Measurements from ENCODE around the gene CUEDC1. TPM values are rescaled to one million over a fixed set of nuclear protein-coding genes. Genes with fewer than 3 reads are reported as not detected.

The CUEDC1 gene
- total and polyA plus RNA-seq, 2 donors (not counting 1 experiment from before 2014, with no cell fraction given), result 0.57 TPM; not detected in 1

- CTCF ChIA-PET, result interaction anchor here (0.6 to 20.2 kb wide), 8 partner anchors 10 to 738 kb away, joined by 3 to 468 read pairs (median 6); partner anchors contain the start of gene MRPS23
- Histone ChIP-seq H3K36me3 (replicated peaks in 1 of 2; ENCODE audit: control extremely low read depth in 1 of 2, control insufficient read depth in 1 of 2, extremely low read depth in 1 of 2, insufficient read depth in 2 of 2, low read length in 1 of 2) (peaks cover 0 to 7% of the 10 kb centered on the region in 2 experiments), H3K79me2 (ENCODE audit: control insufficient read depth, insufficient read depth, low read length) (peaks cover 70% of the 10 kb centered on the region), H3K4me3 (ENCODE audit: control extremely low read depth in 1 of 5, extremely low read depth in 1 of 5, insufficient read depth in 1 of 5, low read depth in 2 of 5, low read length in 4 of 5) (peak overlapping the region; percentile 50 to 89 (median 82)), H3K9ac (ENCODE audit: low read length) (peak overlapping the region; percentile 76), H3K27me3 (replicated peaks in 1 of 4; ENCODE audit: control extremely low read depth in 1 of 4, control insufficient read depth in 3 of 4, insufficient read depth in 4 of 4, low read length in 3 of 4) (no peaks in the 10 kb centered on the region), H3K4me2 (replicated peaks; ENCODE audit: low read depth, low read length, poor library complexity, severe bottlenecking) (peak overlapping the region; percentile 83), H4K20me1 (ENCODE audit: control insufficient read depth, insufficient read depth, low read length, poor library complexity, severe bottlenecking) (peaks cover 49% of the 10 kb centered on the region), H3K27ac (ENCODE audit: low read length in 2 of 2) (peak overlapping the region; percentile 66 to 82), H2AFZ (ENCODE audit: insufficient read depth, low read depth, low read length, poor library complexity, severe bottlenecking) (peak overlapping the region; percentile 86), H3K9me3 (ENCODE audit: control extremely low read depth in 1 of 3, control insufficient read depth in 2 of 3, insufficient read depth in 1 of 3, low read length in 2 of 3) (no peaks in the 10 kb centered on the region), H3K4me1 (ENCODE audit: control insufficient read depth in 2 of 2, insufficient read depth in 2 of 2, low read length in 2 of 2) (peaks cover 31 to 40% of the 10 kb centered on the region in 2 donors)
- Mint-ChIP-seq H3K4me3 (peak overlapping the region; percentile 90), H3K9me3 (ENCODE audit: insufficient read depth) (no peaks in the 10 kb centered on the region), H3K27me3 (no peaks in the 10 kb centered on the region), H3K27ac (peak overlapping the region; percentile 92), H3K4me1 (peaks cover 59% of the 10 kb centered on the region)
- no peak for ATAC-seq (ENCODE audit: low read depth)
- peak; percentile 44 for DNase-seq
- TF ChIP-seq EZH2 (IDR thresholded peaks at IDR 0.05; ENCODE audit: borderline replicate concordance, insufficient read depth, low read depth, low read length, poor library complexity, severe bottlenecking), result no peak
- TF ChIP-seq CTCF (IDR thresholded peaks at IDR 0.05), result no peak
- 6% methylated on average over 25 of the region's 38 CpGs for WGBS (ENCODE audit: insufficient coverage)
- intact Hi-C loops (cut with micrococcal nuclease), result loop anchor here (1.0 to 2.0 kb wide), 2 partner anchors 20 to 30 kb away; partner anchors contain the start of gene SRSF1
- POLR2A ChIA-PET, result interaction anchor here (0.5 to 2.1 kb wide), 3 partner anchors 20 to 1016 kb away, joined by 3 to 12 read pairs (median 6); partner anchors contain the start of genes MRPS23 and SRSF1
Observed at GRCh38 chr17:57986841-57987580, 31.8 kb upstream of the CUEDC1 start.

GRCh38 chr17:57985675-57985974 is 30.4 kb upstream of the CUEDC1 start:
- no peaks in the 10 kb centered on the region for H3K9me3 ChIP-seq (ENCODE audit: control extremely low read depth in 1 of 3, control insufficient read depth in 2 of 3, insufficient read depth in 1 of 3, low read length in 2 of 3)
- ChIA-PET CTCF (interaction anchor here (0.9 to 20.2 kb wide), 9 partner anchors 9 to 153 kb away, joined by 3 to 468 read pairs (median 8); partner anchors contain the start of gene MRPS23), POLR2A (no interaction called here)
- peaks cover 54% of the 10 kb centered on the region for H4K20me1 ChIP-seq (ENCODE audit: control insufficient read depth, insufficient read depth, low read length, poor library complexity, severe bottlenecking)
- no peak overlapping the region for H3K9ac ChIP-seq (ENCODE audit: low read length)
- no peaks in the 10 kb centered on the region for H3K27me3 ChIP-seq (replicated peaks in 1 of 4; ENCODE audit: control extremely low read depth in 1 of 4, control insufficient read depth in 3 of 4, insufficient read depth in 4 of 4, low read length in 3 of 4)
- H3K27ac ChIP-seq (ENCODE audit: low read length in 2 of 2), result no peak overlapping the region
- Mint-ChIP-seq H3K4me1 (peaks cover 61% of the 10 kb centered on the region), H3K27ac (no peak overlapping the region), H3K4me3 (no peak overlapping the region), H3K9me3 (ENCODE audit: insufficient read depth) (no peaks in the 10 kb centered on the region), H3K27me3 (no peaks in the 10 kb centered on the region)
- H2AFZ ChIP-seq (ENCODE audit: insufficient read depth, low read depth, low read length, poor library complexity, severe bottlenecking), result no peak overlapping the region
- TF ChIP-seq CTCF (IDR thresholded peaks at IDR 0.05) (no peak), EZH2 (IDR thresholded peaks at IDR 0.05; ENCODE audit: borderline replicate concordance, insufficient read depth, low read depth, low read length, poor library complexity, severe bottlenecking) (no peak)
- peak overlapping the region; percentile 20 for H3K4me2 ChIP-seq (replicated peaks; ENCODE audit: low read depth, low read length, poor library complexity, severe bottlenecking)
- H3K4me3 ChIP-seq (ENCODE audit: control extremely low read depth in 1 of 5, extremely low read depth in 1 of 5, insufficient read depth in 1 of 5, low read depth in 2 of 5, low read length in 4 of 5), result no peak overlapping the region
- H3K4me1 ChIP-seq (ENCODE audit: control insufficient read depth in 2 of 2, insufficient read depth in 2 of 2, low read length in 2 of 2), result peaks cover 31 to 40% of the 10 kb centered on the region in 2 donors
- ATAC-seq (ENCODE audit: low read depth) (no peak), DNase-seq (no peak)
- no CpG with 5 or more reads among the region's 1 CpG for WGBS (ENCODE audit: insufficient coverage)
- peaks cover 70% of the 10 kb centered on the region for H3K79me2 ChIP-seq (ENCODE audit: control insufficient read depth, insufficient read depth, low read length)
- H3K36me3 ChIP-seq (replicated peaks in 1 of 2; ENCODE audit: control extremely low read depth in 1 of 2, control insufficient read depth in 1 of 2, extremely low read depth in 1 of 2, insufficient read depth in 2 of 2, low read length in 1 of 2), result peaks cover 0 to 18% of the 10 kb centered on the region in 2 experiments
- intact Hi-C loops (cut with micrococcal nuclease), result no loop called here

Measured in B cell (primary cell).